Esophagus muscularis mucosa (tissue), 4 donors: ENCODE data around the gene KIF23. TPM values are rescaled to one million over a fixed set of nuclear protein-coding genes. Genes with fewer than 3 reads are reported as not detected.

Source experiments
- DNase-seq: peaks from one replicate; pipeline ENCODE4 v3.0.0-alpha.2; 2017; ENCODE audit errors: extremely low spot score
- H3K27ac ChIP-seq, 4 donors: fragments of 200-600 bp; sonication (generic); replicated peaks in 1 of 4; 1 replicate in 3 of 4; 2 replicates in 1 of 4; pipeline ENCODE4 v1.5.1; 2016 to 2019; ENCODE audit warnings: mild to moderate bottlenecking in 1 of 4
- H3K27me3 ChIP-seq, 4 donors: fragments of 200-600 bp; sonication (generic); one replicate each; pipeline versions ENCODE4 v1.5.1 to v1.6.0; 2016 to 2019
- H3K36me3 ChIP-seq, 4 donors: fragments of 200-600 bp; sonication (generic); one replicate each; pipeline ENCODE4 v1.5.1; 2016 to 2019
- H3K4me1 ChIP-seq, 4 donors: fragments of 200-600 bp; sonication (generic); one replicate each; pipeline ENCODE4 v1.5.1; 2016 to 2019
- H3K4me3 ChIP-seq, 4 donors: fragments of 200-600 bp; sonication (generic); 1 replicate in 2 of 4; 2 replicates in 2 of 4; pipeline ENCODE4 v1.5.1; 2016 to 2019; ENCODE audit warnings: mild to moderate bottlenecking in 4 of 4, moderate library complexity in 1 of 4
- H3K9me3 ChIP-seq, 4 donors: fragments of 200-600 bp; sonication (generic); 1 replicate in 3 of 4; 2 replicates in 1 of 4; pipeline ENCODE4 v1.5.1; 2016 to 2019
- EP300 ChIP-seq: sonication (generic); formaldehyde crosslinking; IDR thresholded peaks from one replicate; pipeline ENCODE4 v1.6.1; 2017; ENCODE audit warnings: antibody characterized with exemption
- POLR2A ChIP-seq: fragments of 450-650 bp; IDR thresholded peaks from one replicate; pipeline ENCODE4 v1.6.1; 2017; ENCODE audit warnings: antibody characterized with exemption, moderate library complexity, mild to moderate bottlenecking, low read depth
- POLR2AphosphoS5 ChIP-seq, 2 donors: sonication (generic); formaldehyde crosslinking; IDR thresholded peaks; one replicate each; pipeline ENCODE4 v1.6.1; 2017; ENCODE audit warnings: antibody characterized with exemption in 2 of 2
- WGBS: methylation state at CpG from one replicate; pipeline ENCODE4 v1.1.5; 2018; 5-methylcytosine and 5-hydroxymethylcytosine counted together
- intact Hi-C: fragments of 100-400 bp; cut with DNase I; formaldehyde crosslinking; loops from one replicate; pipeline ENCODE4 v1.15.1; 2023
- total RNA-seq, 4 donors: library from RNA; depleted of rRNA; stranded (reverse); fragments of >200 nt; gene quantifications; one replicate each; pipeline versions ENCODE4 v1.1.0 to v1.2.1, GENCODE V29; 2016
- TF ChIP-seq, protein P1 (sequence below), 3 experiments: fragments of 200-600 bp in 2 of 3; fragments of 450-650 bp in 1 of 3; sonication (generic) in 2 of 3; IDR thresholded peaks; one replicate each; pipeline ENCODE4 v1.5.1; 2017 to 2019; ENCODE audit warnings: antibody characterized with exemption in 3 of 3, mild to moderate bottlenecking in 2 of 3, moderate library complexity in 1 of 3

The KIF23 gene
- total RNA-seq, 4 donors from 2014 or later = 1.7 to 7.1 (median 4.9) TPM

DNA sequence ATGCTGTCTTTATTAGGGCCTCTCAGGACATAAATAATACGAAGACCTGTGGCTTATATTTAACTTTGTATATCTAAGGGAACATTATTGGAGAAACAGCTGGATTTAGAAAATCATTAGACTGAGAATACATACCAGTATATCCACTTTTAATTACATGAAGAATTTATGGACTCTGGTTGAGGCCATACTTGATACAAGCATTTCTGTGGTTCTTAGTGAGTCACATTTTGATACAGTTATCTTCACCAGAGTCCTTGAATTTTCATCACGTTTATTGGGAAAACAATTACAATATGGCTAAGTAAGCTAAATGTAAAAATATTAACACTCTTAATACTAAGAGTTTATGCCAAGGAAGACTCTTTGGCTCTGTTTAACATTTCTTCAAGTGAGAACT lies 9.9 kb downstream of the KIF23 start:
- no peaks in the 10 kb centered on the region for H3K27me3 ChIP-seq
- H3K4me3 ChIP-seq = no peak overlapping the region
- H3K36me3 ChIP-seq = no peaks in the 10 kb centered on the region
- H3K27ac ChIP-seq = no peak overlapping the region
- intact Hi-C loops = no loop called here
- no peak for TF ChIP-seq EP300
- TF ChIP-seq POLR2AphosphoS5 (IDR thresholded peaks at IDR 0.05) = no peak
- TF ChIP-seq, protein P1, sequence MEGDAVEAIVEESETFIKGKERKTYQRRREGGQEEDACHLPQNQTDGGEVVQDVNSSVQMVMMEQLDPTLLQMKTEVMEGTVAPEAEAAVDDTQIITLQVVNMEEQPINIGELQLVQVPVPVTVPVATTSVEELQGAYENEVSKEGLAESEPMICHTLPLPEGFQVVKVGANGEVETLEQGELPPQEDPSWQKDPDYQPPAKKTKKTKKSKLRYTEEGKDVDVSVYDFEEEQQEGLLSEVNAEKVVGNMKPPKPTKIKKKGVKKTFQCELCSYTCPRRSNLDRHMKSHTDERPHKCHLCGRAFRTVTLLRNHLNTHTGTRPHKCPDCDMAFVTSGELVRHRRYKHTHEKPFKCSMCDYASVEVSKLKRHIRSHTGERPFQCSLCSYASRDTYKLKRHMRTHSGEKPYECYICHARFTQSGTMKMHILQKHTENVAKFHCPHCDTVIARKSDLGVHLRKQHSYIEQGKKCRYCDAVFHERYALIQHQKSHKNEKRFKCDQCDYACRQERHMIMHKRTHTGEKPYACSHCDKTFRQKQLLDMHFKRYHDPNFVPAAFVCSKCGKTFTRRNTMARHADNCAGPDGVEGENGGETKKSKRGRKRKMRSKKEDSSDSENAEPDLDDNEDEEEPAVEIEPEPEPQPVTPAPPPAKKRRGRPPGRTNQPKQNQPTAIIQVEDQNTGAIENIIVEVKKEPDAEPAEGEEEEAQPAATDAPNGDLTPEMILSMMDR (IDR thresholded peaks at IDR 0.05) = no peak
- TF ChIP-seq POLR2A = no peak
- H3K4me1 ChIP-seq = no peaks in the 10 kb centered on the region
- no peaks in the 10 kb centered on the region for H3K9me3 ChIP-seq
- 97% methylated on average over 2 of the region's 2 CpGs for WGBS
- no peak for DNase-seq

DNA sequence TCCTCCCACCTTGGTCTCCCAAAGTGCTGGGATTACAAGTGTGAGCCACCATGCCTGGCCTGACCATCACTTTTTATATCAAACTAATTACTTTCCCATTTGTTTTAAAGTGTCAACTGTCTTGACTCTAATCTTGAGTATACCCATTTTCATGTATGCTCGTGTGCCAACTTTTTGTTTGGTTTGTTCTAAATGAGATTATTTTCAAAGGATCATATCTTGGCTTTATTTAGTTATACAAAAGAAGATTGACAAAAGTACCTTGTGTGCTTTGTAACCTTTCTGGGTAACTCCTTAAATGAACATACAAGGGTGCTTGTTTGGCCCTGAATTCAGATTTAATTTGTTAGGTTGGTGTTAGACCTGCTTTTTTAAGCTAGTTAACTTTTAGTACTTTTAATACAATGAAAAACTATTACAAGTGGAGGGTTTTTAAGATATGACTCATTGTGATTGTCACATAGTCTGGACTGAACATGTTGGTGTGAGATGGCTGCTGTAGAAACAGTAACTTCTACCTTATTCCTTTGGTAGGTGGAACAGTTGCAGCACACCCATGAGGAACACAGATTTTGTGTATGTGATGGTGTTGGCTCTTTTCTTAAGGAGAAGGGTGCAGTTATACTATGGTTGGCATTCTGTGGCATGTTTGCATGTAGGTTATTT lies 10.7 kb downstream of the KIF23 start:
- H3K9me3 ChIP-seq = no peaks in the 10 kb centered on the region
- WGBS = 100% methylated on average over 1 of the region's 1 CpG

DNA sequence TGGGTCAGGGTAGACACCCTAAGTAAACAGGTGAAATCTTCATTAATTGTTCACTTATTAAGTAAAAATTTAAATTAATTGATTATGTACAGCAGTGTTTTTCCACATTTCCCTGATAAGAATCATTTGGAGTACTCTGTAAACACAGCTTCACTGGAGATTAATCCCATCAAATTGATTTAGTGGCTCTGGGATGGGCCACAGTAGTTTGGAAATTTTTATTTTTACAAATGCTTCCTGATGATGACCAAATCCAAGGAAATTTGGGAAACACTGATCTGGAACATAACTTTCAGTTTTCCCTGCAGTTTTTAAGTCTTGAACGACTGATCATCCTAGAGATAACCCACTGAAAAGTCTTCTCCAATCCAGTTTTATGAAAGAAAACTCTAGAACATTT lies 19.7 kb downstream of the KIF23 start:
- H3K27me3 ChIP-seq = no peaks in the 10 kb centered on the region
- intact Hi-C loops = no loop called here
- no peak overlapping the region for H3K4me3 ChIP-seq
- DNase-seq = no peak
- H3K9me3 ChIP-seq = no peaks in the 10 kb centered on the region
- TF ChIP-seq POLR2A (no peak), EP300 (no peak), POLR2AphosphoS5 (IDR thresholded peaks at IDR 0.05) (no peak)
- TF ChIP-seq, protein P1 (IDR thresholded peaks at IDR 0.05) = no peak
- WGBS = 94% methylated on average over 1 of the region's 1 CpG
- H3K36me3 ChIP-seq = no peaks in the 10 kb centered on the region
- H3K27ac ChIP-seq = no peak overlapping the region
- no peaks in the 10 kb centered on the region for H3K4me1 ChIP-seq

More for the DNA sequence above, 10.7 kb downstream of the KIF23 start:
- TF ChIP-seq POLR2AphosphoS5 (IDR thresholded peaks at IDR 0.05) (no peak), EP300 (no peak), POLR2A (no peak)
- TF ChIP-seq, protein P1 (IDR thresholded peaks at IDR 0.05) = no peak
- intact Hi-C loops = no loop called here
- Histone ChIP-seq H3K36me3 (no peaks in the 10 kb centered on the region), H3K4me3 (no peak overlapping the region), H3K4me1 (no peaks in the 10 kb centered on the region), H3K27ac (no peak overlapping the region), H3K27me3 (no peaks in the 10 kb centered on the region)
- DNase-seq = no peak

DNA sequence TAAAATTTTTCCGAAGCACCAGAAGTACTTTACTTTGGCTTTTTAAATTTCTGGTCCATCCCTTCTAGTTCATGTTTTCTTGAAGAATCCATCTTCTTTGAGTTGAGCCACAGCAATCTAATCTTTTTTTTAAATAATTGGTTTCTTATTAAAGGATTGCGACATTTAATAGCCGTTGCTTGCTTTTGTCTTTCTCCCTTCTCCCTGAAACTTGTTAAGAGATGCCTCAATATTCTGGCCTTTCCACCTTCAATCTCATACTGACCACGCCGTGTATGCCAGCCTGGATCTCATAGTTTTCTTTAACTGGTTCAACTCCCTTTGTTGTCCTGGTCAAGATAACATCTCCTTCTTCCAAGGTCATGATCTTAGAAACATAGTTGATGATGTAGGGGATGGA lies 20.1 kb downstream of the KIF23 start:
- H3K27ac ChIP-seq = no peak overlapping the region
- no peak overlapping the region for H3K4me3 ChIP-seq
- TF ChIP-seq POLR2A = no peak
- TF ChIP-seq EP300 = no peak
- TF ChIP-seq POLR2AphosphoS5 (IDR thresholded peaks at IDR 0.05) = no peak
- TF ChIP-seq, protein P1 (IDR thresholded peaks at IDR 0.05) = no peak
- H3K9me3 ChIP-seq = no peaks in the 10 kb centered on the region
- DNase-seq = no peak
- WGBS = 96% methylated on average over 5 of the region's 5 CpGs
- H3K4me1 ChIP-seq = no peaks in the 10 kb centered on the region
- no peaks in the 10 kb centered on the region for H3K36me3 ChIP-seq
- H3K27me3 ChIP-seq = no peaks in the 10 kb centered on the region
- intact Hi-C loops = no loop called here

DNA sequence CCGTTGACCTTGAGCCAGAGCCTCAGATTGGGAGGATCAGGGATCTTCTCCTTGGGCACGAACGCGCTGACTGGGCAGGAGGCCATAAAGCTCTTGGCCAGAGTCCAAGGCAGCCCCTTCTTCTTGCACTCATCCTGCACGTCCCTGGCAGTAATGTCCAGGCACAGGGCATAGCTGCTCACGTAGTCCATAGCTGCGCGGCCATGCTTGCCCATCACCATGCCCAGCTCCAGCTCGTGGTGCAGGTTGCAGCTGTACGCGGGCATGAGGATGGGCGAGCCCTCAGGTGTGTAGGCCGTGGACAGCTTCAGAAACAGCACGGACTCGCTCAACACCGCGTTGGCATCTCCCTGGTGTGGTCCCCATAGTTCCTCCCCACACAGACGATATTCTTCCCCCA lies 20.5 kb downstream of the KIF23 start:
- Histone ChIP-seq H3K4me3 (no peak overlapping the region), H3K27me3 (no peaks in the 10 kb centered on the region), H3K9me3 (no peaks in the 10 kb centered on the region), H3K27ac (no peak overlapping the region), H3K4me1 (no peaks in the 10 kb centered on the region), H3K36me3 (no peaks in the 10 kb centered on the region)
- intact Hi-C loops = no loop called here
- DNase-seq = no peak
- no peak for TF ChIP-seq POLR2AphosphoS5 (IDR thresholded peaks at IDR 0.05)
- TF ChIP-seq, protein P1 (IDR thresholded peaks at IDR 0.05) = no peak
- no peak for TF ChIP-seq EP300
- no peak for TF ChIP-seq POLR2A
- WGBS = 90% methylated on average over 18 of the region's 18 CpGs
